OCI-LY3 (cell line): ENCODE data around the gene AUTS2.

Experiments used
- CTCF ChIP-seq: fragments of 200-600, 300-600 bp; sonication (generic); IDR thresholded peaks from 2 replicates; pipeline ENCODE4 v1.5.1; 2014; ENCODE audit warnings: antibody characterized with exemption, low read length, low read depth
- EZH2phosphoT487 ChIP-seq: fragments of 200-600 bp; shearing (Covaris generic); IDR thresholded peaks from 2 replicates; pipeline ENCODE4 v1.6.1; 2018; ENCODE audit warnings: antibody characterized with exemption, mixed run types, low read depth

GRCh38 chr7:70793821-70794220 lies 1195.5 kb downstream of the AUTS2 start:
- TF ChIP-seq CTCF, result no peak
- no peak for TF ChIP-seq EZH2phosphoT487
